HUES48 (cell line): ENCODE results near the gene RABEPK.
A peak's percentile ranks its signal among the peaks of the same experiment; 100 is the strongest.
"Not testable (repeated sequence)": the region's sequence is repeated elsewhere in the genome, so short reads cannot be mapped to it uniquely, and the experiment has no call there.

Experiments used
- H3K27ac ChIP-seq: one replicate; pipeline ENCODE4 v1.7.0; 2013; ENCODE audit warnings: low read depth, low read length, inconsistent platforms
- H3K27me3 ChIP-seq: 2 replicates; pipeline ENCODE4 v1.6.1; 2013; ENCODE audit warnings: mild to moderate bottlenecking, low read length; ENCODE audit not compliant: control insufficient read depth, insufficient read depth
- H3K36me3 ChIP-seq: 2 replicates; pipeline ENCODE4 v1.6.1; 2013; ENCODE audit warnings: low read length; ENCODE audit not compliant: control insufficient read depth, insufficient read depth
- H3K4me1 ChIP-seq: 2 replicates; pipeline ENCODE4 v1.6.1; 2013; ENCODE audit warnings: mild to moderate bottlenecking, low read length; ENCODE audit not compliant: control insufficient read depth, insufficient read depth
- H3K4me3 ChIP-seq: 2 replicates; pipeline ENCODE4 v1.5.1; 2013; ENCODE audit warnings: mild to moderate bottlenecking, low read depth, low read length
- H3K9ac ChIP-seq: 2 replicates; pipeline ENCODE4 v1.6.1; 2013; ENCODE audit warnings: mild to moderate bottlenecking, low read depth, low read length, moderate library complexity
- H3K9me3 ChIP-seq: 2 replicates; pipeline ENCODE4 v1.6.1; 2013; ENCODE audit warnings: low read length; ENCODE audit not compliant: control insufficient read depth, insufficient read depth

The RABEPK gene, protein sequence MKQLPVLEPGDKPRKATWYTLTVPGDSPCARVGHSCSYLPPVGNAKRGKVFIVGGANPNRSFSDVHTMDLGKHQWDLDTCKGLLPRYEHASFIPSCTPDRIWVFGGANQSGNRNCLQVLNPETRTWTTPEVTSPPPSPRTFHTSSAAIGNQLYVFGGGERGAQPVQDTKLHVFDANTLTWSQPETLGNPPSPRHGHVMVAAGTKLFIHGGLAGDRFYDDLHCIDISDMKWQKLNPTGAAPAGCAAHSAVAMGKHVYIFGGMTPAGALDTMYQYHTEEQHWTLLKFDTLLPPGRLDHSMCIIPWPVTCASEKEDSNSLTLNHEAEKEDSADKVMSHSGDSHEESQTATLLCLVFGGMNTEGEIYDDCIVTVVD

DNA sequence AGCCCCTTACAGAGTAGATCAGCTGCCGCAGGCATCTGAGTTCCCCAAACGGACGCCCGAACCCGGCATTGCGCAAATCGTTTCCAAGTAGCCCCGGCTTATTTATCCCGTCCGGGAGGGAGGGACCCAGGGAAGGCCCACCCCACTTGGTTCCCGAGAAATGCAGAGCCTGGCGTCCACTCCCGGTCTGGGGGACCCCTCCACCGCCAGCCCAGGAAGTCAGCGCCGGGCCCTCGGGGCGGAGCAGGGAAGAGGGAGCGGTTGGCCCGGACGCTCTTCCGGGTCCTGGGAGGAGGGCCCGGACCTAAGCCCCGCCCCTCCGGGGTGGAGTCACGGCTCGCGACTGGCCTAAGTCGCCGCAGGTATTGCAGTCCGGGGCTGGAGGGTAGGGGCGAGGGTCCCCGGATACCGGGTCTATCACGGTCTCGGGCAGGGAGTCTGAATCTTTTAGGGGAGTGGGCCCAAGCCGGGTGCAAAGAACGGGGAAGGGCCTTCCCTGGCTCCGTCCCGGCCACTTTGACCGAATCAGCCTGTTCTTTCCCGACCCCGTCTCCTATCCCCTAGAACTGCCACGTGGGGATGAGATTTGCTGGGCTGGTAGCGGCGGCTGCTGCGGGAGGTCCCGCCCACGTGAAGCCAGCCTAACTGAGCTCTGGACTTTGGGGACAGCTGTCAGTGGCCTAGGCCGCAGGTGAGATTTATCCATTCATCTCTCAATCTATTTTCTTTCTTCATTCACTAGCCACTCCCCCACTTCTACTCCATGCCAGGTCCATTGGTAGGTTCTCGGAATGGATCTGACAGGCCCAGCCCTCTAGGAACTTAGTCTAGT, at the start of gene RABEPK:
TSS of gene RABEPK (plus strand) at position 327 of the 832 bp plus-strand sequence. CDS start 2,472 bp downstream, outside the sequence.
- peak within 1 kb of the TSS; percentile 85 for H3K9ac ChIP-seq
- peak within 1 kb of the TSS; percentile 89 for H3K27ac ChIP-seq
- no peaks in the 10 kb centered on the region for H3K9me3 ChIP-seq
- peak within 1 kb of the TSS; percentile 83 for H3K4me3 ChIP-seq
- peaks cover 7% of the 10 kb centered on the region for H3K4me1 ChIP-seq
- no peaks in the 10 kb centered on the region for H3K27me3 ChIP-seq
- H3K36me3 ChIP-seq: peaks cover 16% of the 10 kb centered on the region

DNA sequence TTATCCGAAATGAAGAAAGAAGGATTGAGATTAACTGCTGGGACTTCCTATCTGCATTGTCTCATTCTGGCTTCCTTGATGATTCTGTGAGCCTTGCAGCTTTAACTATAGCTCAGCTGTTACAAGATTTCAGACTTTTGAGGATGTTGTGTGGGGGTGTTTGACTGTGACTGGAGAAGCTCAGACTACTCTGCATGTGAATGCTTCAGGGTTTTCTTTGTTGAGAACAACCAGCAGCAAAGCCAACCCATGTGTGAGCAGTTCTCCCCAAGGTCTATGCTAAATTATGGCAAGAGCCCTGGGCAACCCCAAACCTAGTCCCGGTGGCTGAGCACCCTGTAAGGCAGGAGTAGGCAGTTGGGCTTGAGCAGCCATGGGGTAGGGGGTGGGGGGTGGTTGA, 48.6 kb upstream of the RABEPK start:
- H3K36me3 ChIP-seq: peaks cover 61% of the 10 kb centered on the region
- H3K4me3 ChIP-seq: no peak overlapping the region
- H3K27me3 ChIP-seq: no peaks in the 10 kb centered on the region
- H3K4me1 ChIP-seq: no peaks in the 10 kb centered on the region
- H3K9me3 ChIP-seq: no peaks in the 10 kb centered on the region
- H3K27ac ChIP-seq: peak overlapping the region; percentile 63
- H3K9ac ChIP-seq: no peak overlapping the region

DNA sequence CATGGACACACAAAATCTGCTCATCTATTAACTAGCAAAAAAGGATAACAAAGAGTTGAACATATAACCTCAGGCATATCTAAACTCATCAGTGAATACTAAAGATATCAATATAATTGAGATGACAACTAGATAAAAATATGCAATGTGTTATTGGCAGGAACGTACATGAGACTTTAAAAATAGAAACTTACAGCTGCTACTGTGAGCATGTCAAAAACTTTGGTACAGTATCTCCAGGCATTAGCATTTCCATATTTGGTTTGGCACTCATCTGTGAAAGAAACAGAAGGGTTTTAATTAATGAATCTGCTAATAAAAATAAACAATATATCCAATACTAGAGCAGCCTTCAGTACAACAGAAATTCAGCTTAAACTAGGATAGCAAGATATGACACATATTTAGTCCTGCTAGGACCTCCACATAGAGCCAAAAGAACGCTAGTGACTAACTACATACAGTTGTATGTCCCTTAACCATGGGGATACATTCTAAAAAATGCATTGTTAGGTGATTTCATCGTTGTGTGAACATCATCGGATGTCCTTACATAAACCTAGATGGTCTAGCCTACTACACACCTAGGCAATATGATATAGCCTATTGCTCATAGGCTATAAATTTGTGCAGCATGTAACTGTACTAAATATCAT, 46.5 kb upstream of the RABEPK start:
- Histone ChIP-seq H3K4me3 (no peak overlapping the region), H3K36me3 (peaks cover 70% of the 10 kb centered on the region), H3K9me3 (no peaks in the 10 kb centered on the region), H3K9ac (no peak overlapping the region), H3K27ac (no peak overlapping the region), H3K4me1 (no peaks in the 10 kb centered on the region), H3K27me3 (no peaks in the 10 kb centered on the region)

DNA sequence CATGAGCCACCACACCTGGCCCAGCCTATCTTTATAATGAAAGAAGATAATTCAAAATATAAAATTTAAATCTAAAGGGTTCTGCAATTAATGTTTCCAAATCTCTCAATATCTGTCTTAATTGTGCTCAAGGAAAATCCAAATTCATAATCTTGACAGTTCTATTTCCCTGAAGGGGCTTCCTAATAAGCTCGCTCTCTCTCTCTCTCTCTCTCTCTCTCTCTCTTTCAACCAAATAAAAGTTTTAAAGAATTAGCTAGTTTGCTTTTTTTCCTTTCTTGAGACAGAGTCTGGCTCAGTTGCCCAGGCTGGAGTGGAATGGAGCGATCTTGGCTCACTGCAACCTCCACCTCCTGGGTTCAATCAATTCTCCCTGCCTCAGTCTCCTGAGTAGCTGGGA, 43.8 kb upstream of the RABEPK start:
- no peak overlapping the region for H3K9ac ChIP-seq
- H3K4me1 ChIP-seq: no peaks in the 10 kb centered on the region
- peaks cover 44% of the 10 kb centered on the region for H3K36me3 ChIP-seq
- H3K27ac ChIP-seq: no peak overlapping the region
- no peaks in the 10 kb centered on the region for H3K27me3 ChIP-seq
- H3K4me3 ChIP-seq: no peak overlapping the region
- no peaks in the 10 kb centered on the region for H3K9me3 ChIP-seq

DNA sequence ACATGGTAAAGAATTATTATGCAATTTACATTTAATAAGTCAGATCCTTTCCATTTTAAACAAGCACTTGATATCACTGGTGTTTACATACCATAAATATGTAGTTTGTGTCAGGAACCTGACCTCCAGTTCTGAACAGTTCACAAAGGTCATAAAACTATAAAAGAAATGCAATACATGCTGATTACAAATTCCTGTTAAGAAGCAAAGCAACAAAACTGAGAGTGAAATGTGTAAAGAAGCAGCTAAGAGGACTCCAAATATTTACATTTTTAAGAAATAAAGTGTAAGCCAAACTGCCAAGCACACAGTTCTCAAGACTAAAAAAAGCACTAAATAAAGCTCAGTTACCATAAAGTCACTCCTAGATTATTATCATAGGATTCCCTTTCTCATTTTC, 39.6 kb upstream of the RABEPK start:
- peaks cover 11% of the 10 kb centered on the region for H3K36me3 ChIP-seq
- H3K27me3 ChIP-seq: no peaks in the 10 kb centered on the region
- no peaks in the 10 kb centered on the region for H3K4me1 ChIP-seq
- H3K9ac ChIP-seq: no peak overlapping the region
- no peak overlapping the region for H3K4me3 ChIP-seq
- H3K27ac ChIP-seq: no peak overlapping the region
- H3K9me3 ChIP-seq: no peaks in the 10 kb centered on the region

DNA sequence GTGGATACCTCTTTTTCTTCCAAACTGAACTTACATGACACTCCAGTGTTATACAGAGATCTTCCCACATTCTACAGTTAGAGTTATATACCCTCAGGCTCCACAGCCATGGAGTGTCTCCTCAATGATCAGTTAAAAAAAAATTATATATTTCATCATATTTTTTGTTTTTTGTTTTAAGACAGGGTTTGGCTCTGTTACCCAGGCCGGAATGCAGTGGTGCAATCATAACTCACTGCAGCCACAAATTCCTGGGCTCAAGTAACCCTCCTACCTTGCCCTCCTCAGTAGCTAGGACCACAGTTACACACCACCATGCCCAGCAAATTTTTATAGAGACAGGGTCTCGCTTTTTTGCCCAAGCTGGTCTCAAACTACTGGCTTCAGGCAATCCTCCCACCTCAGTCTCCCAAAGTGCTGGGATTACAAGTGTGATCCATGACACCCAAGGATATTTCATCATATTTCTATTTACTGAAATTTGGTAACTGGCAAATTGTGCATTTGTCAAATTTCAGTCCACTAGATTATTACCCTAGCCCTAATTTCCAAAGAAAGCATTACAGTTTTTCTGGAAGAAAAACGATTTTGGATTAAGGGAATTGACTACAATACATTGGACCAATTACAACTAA, 38.9 kb upstream of the RABEPK start:
- Histone ChIP-seq H3K4me1 (no peaks in the 10 kb centered on the region), H3K9me3 (no peaks in the 10 kb centered on the region), H3K9ac (no peak overlapping the region), H3K4me3 (no peak overlapping the region), H3K36me3 (peaks cover 14% of the 10 kb centered on the region), H3K27me3 (no peaks in the 10 kb centered on the region), H3K27ac (no peak overlapping the region)

DNA sequence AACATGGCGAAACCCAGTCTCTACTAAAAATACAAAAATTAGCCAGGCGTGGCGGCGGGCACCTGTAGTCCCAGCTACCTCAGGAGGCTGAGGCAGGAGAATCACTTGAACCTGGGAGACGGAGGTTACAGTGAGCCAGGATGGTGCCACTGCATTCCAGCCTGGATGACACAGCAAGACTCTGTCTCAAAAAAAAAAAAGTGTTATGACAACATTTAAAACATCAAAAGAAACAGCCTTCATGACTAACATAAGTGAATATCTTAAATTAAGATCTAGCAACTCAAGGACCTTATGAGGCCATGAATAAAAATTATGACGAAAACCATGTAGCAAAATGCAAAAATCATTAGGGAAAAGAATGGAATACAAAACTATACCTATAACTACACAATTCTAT, 37.5 kb upstream of the RABEPK start:
- not testable (repeated sequence) for H3K36me3 ChIP-seq, H3K4me3 ChIP-seq, H3K9ac ChIP-seq, H3K4me1 ChIP-seq, H3K9me3 ChIP-seq, H3K27me3 ChIP-seq, H3K27ac ChIP-seq

DNA sequence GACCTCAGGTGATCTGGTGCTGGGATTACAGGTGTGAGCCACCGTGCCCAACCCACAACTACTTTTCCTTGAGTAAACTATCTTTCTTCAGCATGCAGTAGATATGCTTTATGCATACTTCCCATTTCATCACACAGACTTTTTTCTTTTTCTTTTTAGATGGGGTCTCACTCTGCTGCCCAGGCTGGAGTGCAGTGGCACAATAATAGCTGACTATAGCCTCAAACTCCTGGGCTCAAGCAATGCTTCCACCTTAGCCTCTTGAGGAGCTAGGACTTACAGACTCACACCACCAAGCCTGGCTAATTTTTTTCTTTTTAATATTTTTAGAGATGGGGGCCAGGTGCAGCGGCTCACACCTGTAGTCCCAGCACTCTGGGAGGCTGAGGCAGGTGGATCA, 33.6 kb upstream of the RABEPK start:
- Histone ChIP-seq H3K27me3 (no peaks in the 10 kb centered on the region), H3K4me1 (no peaks in the 10 kb centered on the region), H3K4me3 (no peak overlapping the region), H3K9ac (no peak overlapping the region), H3K36me3 (peaks cover 28% of the 10 kb centered on the region), H3K27ac (no peak overlapping the region), H3K9me3 (no peaks in the 10 kb centered on the region)

DNA sequence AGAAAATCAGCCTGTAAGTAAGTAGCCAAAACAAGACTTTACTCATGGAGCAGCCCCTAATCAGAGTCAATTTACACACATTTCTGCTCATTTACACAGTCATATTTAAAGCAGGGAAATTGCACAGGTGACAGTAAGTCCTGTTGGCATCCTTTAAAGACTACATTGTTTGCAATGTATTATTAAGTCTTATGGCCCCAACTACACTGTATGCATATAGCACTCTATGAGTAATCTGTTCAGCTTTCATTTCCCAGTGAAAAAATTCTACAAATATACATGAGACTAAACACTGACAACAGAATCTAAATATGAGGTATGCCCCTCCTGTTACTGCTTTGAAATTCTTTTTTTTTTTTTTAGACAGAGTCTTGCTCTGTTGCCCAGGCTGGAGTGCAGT, 30.4 kb upstream of the RABEPK start:
- H3K9me3 ChIP-seq: no peaks in the 10 kb centered on the region
- H3K36me3 ChIP-seq: peaks cover 28% of the 10 kb centered on the region
- no peaks in the 10 kb centered on the region for H3K27me3 ChIP-seq
- no peaks in the 10 kb centered on the region for H3K4me1 ChIP-seq
- H3K4me3 ChIP-seq: no peak overlapping the region
- H3K9ac ChIP-seq: no peak overlapping the region
- H3K27ac ChIP-seq: no peak overlapping the region

DNA sequence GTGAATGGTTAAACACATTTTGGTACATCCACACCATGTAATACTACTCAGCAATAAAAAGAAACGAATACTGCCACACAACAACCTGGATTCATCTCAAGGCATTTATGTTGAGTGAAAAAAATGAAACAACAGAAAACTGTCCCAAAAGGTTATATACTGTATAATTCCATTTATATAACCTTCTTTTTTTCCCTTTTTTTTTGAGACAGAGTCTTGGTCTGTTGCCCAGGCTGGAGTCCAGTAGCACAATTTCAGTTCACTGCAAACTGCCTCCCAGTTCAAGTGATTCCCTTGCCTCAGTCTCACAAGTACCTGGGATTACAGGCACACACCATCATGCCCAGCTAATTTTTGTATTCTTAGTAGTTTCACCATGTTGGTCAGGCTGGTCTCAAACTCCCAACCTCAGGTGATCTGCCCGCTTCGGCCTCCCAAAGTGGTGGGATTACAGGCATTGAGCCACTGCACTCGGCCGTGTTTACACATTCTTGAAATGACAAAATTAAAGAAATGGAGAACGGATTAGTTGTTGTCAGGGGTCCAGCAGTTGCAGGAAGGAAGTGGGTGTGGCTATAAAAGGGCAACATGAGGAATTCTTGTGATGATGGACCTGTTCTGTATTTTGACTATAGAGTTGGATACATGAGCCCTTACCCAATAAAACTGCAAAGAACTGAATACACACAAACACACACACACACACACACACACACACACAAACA, 28.1 kb upstream of the RABEPK start:
- Histone ChIP-seq H3K9ac (no peak overlapping the region), H3K27me3 (no peaks in the 10 kb centered on the region), H3K4me3 (no peak overlapping the region), H3K9me3 (no peaks in the 10 kb centered on the region), H3K27ac (no peak overlapping the region), H3K4me1 (no peaks in the 10 kb centered on the region), H3K36me3 (peaks cover 25% of the 10 kb centered on the region)
